Hepatocyte (in vitro differentiated cells): ENCODE results near the gene CYB561D2.

Experiments used
- CTCF ChIP-seq: fragments of 200-600 bp; sonication (generic); IDR thresholded peaks from 2 replicates; pipeline ENCODE4 v1.5.1; 2016; ENCODE audit warnings: antibody characterized with exemption, mild to moderate bottlenecking; ENCODE audit not compliant: poor library complexity
- EZH2 ChIP-seq: fragments of 200-600 bp; sonication (generic); IDR thresholded peaks from 2 replicates; pipeline ENCODE4 v1.6.1; 2016; ENCODE audit warnings: antibody characterized with exemption, mild to moderate bottlenecking, borderline replicate concordance
- EZH2phosphoT487 ChIP-seq: fragments of 200-600 bp; sonication (generic); IDR thresholded peaks from one replicate; pipeline ENCODE4 v1.6.1; 2018; ENCODE audit warnings: antibody characterized with exemption, mild to moderate bottlenecking, low read depth, moderate library complexity; ENCODE audit not compliant: unreplicated experiment, severe bottlenecking

DNA sequence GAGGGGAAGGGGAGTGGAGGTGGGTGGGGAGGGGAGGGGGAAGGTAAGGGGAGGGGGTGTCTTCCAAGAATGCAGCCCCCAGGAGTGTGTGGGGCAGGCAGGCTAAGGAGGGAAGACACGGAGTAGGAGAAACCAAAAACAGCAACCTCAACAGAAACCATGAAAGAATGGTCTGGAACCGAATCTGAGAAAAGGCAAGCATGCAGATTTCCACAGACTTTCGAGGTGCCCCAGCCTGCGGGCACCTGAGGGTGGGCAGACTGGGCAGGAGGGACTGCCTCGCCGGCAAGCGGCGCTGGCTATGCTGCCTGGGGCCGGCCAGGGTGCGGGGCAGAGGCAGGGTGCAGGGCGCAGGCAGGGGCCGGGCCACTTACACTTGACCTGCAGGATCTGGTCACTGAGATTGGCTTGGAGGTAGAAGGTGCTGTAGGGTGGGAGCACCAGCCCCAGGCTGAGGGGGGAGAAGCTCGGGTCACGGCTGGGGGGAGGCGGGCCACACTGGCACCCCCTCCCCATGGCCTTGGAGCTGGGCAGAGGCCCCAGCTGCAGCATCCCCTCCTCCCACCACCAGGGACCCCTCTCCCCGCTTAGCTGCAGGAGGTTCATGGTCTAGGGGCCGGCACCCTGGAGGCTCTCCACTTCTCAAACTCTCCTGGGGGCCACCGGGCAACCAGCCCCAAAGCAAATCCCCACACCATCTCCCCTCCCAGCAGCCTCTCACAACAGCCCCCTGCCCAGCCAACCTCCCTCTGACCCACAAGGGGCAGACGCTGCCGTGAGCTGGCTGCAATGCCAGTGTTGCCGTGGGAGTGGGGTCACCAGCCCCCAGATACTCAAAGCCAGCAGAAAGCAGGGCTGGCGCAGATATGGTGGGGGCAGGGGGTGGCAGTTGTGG lies 23.9 kb downstream of the CYB561D2 start:
- TF ChIP-seq CTCF (no peak), EZH2 (no peak), EZH2phosphoT487 (no peak)
